HepG2 (cell line): ENCODE measurements around the gene ETFRF1. TPM values are rescaled to one million over a fixed set of nuclear protein-coding genes. Genes with fewer than 3 reads are reported as not detected.

Experiments used
- DDIT3 ChIP-seq: sonication (generic); formaldehyde crosslinking; IDR thresholded peaks from 2 replicates; pipeline ENCODE4 v1.4.0; 2020; ENCODE audit warnings: mild to moderate bottlenecking, missing genetic modification reagents
- KDM5B ChIP-seq: sonication (generic); formaldehyde crosslinking; IDR thresholded peaks from 2 replicates; pipeline ENCODE4 v1.4.0; 2020; ENCODE audit warnings: missing genetic modification reagents, mild to moderate bottlenecking, borderline replicate concordance
- MIER2 ChIP-seq: IDR thresholded peaks from 2 replicates; pipeline ENCODE4 v1.6.1; 2016; ENCODE audit warnings: missing biosample characterization, missing genetic modification reagents
- NCOR1 ChIP-seq: fragments of 200-600 bp; sonication (generic); IDR thresholded peaks from 2 replicates; pipeline ENCODE4 v1.7.0; 2017; ENCODE audit warnings: antibody characterized with exemption, low read length, borderline replicate concordance
- SOX6 ChIP-seq, 2 experiments: fragments of 450-650 bp in 1 of 2; sonication (generic) in 1 of 2; formaldehyde crosslinking in 1 of 2; IDR thresholded peaks; 2 replicates each; pipeline versions ENCODE4 v1.4.0 to v1.6.1; 2017 to 2020; ENCODE audit warnings: antibody characterized with exemption in 1 of 2, mild to moderate bottlenecking in 1 of 2, missing genetic modification reagents in 1 of 2
- THRA ChIP-seq: sonication (generic); formaldehyde crosslinking; IDR thresholded peaks from 2 replicates; pipeline ENCODE4 v1.4.0; 2020; ENCODE audit warnings: missing genetic modification reagents, borderline replicate concordance
- ZBED4 ChIP-seq: sonication (generic); formaldehyde crosslinking; IDR thresholded peaks from 2 replicates; pipeline ENCODE4 v1.4.0; 2020; ENCODE audit warnings: missing genetic modification reagents, borderline replicate concordance
- ZNF326 ChIP-seq: sonication (generic); formaldehyde crosslinking; IDR thresholded peaks from 2 replicates; pipeline ENCODE4 v1.4.0; 2020; ENCODE audit warnings: missing genetic modification reagents, borderline replicate concordance
- ZNF781 ChIP-seq: sonication (generic); formaldehyde crosslinking; IDR thresholded peaks from 2 replicates; pipeline ENCODE4 v1.5.1; 2020; ENCODE audit warnings: borderline replicate concordance, mild to moderate bottlenecking, missing genetic modification reagents; ENCODE audit errors: not compliant biosample characterization
- polyA plus RNA-seq, 8 experiments: library from polyadenylated mRNA; depleted of rRNA in 3 of 8; stranded (reverse) in 7 of 8; unstranded in 1 of 8; fragments of >200 nt; fragmentation: Illumina TruSeq in 4 of 8; extraction: Trizol in 4 of 8; gene quantifications; 2 replicates each; pipeline versions ENCODE4 v1.2.1 to v1.2.3, GENCODE V29; 2011 to 2016; ENCODE audit warnings: low read depth in 4 of 8, missing spikeins in 1 of 8, mixed read lengths in 1 of 8; ENCODE audit not compliant: insufficient read depth in 1 of 8
- total RNA-seq, 5 experiments: library from RNA; depleted of rRNA; stranded (reverse); fragments of >200 nt; fragmentation: Illumina TruSeq; extraction: Trizol; gene quantifications; 2 replicates each; pipeline ENCODE4 v1.2.3, GENCODE V29; 2016; ENCODE audit warnings: low read depth in 1 of 5
- TF ChIP-seq, protein P1 (sequence below): sonication (generic); formaldehyde crosslinking; IDR thresholded peaks from 2 replicates; pipeline ENCODE4 v1.5.0; 2020; ENCODE audit warnings: mild to moderate bottlenecking, missing genetic modification reagents
- TF ChIP-seq, protein P2 (sequence below): IDR thresholded peaks from 2 replicates; pipeline ENCODE4 v1.6.1; 2012; ENCODE audit warnings: inconsistent platforms
- TF ChIP-seq, protein P3 (sequence below): sonication (generic); formaldehyde crosslinking; IDR thresholded peaks from 2 replicates; pipeline ENCODE4 v1.8.1; 2023; ENCODE audit warnings: mild to moderate bottlenecking, moderate library complexity, missing genetic modification reagents
- TF ChIP-seq, protein P4 (sequence below): IDR thresholded peaks from 2 replicates; pipeline ENCODE4 v1.6.1; 2016; ENCODE audit warnings: mild to moderate bottlenecking

ETFRF1 gene
- total and polyA plus RNA-seq, 2 of the 13 experiments (the other 11 are each of a cell fraction or from before 2014, with no cell fraction given) = 6.8 to 7.0 TPM

GRCh38 chr12:25195056-25195971 is at the start of gene ETFRF1, which contains the start of gene DNAI7 (continued):
- TF ChIP-seq ZNF326 (CRISPR knock-in tag) (no peak), NCOR1 (0 out of 2 replicates have a peak, but pooled peaks have one; percentile 17), SOX6 (IDR thresholded peaks at IDR 0.05) (no peak), SOX6 (CRISPR knock-in tag; IDR thresholded peaks at IDR 0.05) (peak; percentile 55), KDM5B (CRISPR knock-in tag) (peak; percentile 86), THRA (CRISPR knock-in tag) (no peak), ZBED4 (CRISPR knock-in tag) (0 out of 2 replicates have a peak, but pooled peaks have one; percentile 42), ZNF781 (CRISPR knock-in tag) (peak; percentile 86), MIER2 (CRISPR knock-in tag) (no peak), DDIT3 (CRISPR knock-in tag) (no peak)
- TF ChIP-seq, protein P1, sequence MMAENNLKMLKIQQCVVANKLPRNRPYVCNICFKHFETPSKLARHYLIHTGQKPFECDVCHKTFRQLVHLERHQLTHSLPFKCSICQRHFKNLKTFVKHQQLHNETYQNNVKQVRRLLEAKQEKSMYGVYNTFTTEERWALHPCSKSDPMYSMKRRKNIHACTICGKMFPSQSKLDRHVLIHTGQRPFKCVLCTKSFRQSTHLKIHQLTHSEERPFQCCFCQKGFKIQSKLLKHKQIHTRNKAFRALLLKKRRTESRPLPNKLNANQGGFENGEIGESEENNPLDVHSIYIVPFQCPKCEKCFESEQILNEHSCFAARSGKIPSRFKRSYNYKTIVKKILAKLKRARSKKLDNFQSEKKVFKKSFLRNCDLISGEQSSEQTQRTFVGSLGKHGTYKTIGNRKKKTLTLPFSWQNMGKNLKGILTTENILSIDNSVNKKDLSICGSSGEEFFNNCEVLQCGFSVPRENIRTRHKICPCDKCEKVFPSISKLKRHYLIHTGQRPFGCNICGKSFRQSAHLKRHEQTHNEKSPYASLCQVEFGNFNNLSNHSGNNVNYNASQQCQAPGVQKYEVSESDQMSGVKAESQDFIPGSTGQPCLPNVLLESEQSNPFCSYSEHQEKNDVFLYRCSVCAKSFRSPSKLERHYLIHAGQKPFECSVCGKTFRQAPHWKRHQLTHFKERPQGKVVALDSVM = peak; percentile 60; the same call in 1 of the 2 replicates
- TF ChIP-seq, protein P2, sequence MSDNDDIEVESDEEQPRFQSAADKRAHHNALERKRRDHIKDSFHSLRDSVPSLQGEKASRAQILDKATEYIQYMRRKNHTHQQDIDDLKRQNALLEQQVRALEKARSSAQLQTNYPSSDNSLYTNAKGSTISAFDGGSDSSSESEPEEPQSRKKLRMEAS = peak; percentile 81
- TF ChIP-seq, protein P3, sequence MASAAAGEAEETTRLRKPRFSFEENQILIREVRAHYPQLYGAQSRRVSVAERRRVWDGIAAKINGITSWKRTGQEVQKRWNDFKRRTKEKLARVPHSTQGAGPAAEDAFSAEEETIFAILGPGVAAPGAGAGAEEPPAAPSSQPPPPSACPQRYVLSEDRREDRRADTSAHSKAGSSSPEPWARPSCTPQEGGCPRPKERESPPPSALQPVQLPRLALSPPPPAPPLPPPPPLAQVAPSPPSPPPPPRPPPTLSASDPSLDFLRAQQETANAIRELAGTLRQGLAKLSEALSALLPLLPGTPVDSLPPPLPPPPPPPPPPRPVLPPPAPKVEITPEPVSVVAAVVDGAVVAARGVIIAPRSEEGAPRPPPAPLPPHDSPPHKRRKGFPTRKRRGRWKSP (CRISPR knock-in tag) = peak; percentile 55; the same call in 1 of the 2 replicates
- TF ChIP-seq, protein P4, sequence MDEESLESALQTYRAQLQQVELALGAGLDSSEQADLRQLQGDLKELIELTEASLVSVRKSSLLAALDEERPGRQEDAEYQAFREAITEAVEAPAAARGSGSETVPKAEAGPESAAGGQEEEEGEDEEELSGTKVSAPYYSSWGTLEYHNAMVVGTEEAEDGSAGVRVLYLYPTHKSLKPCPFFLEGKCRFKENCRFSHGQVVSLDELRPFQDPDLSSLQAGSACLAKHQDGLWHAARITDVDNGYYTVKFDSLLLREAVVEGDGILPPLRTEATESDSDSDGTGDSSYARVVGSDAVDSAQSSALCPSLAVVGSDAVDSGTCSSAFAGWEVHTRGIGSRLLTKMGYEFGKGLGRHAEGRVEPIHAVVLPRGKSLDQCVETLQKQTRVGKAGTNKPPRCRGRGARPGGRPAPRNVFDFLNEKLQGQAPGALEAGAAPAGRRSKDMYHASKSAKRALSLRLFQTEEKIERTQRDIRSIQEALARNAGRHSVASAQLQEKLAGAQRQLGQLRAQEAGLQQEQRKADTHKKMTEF (CRISPR knock-in tag) = peak; percentile 67
